HG03565 (cell line): ENCODE measurements around the gene APOL4.
"Not testable (repeated sequence)": the region's sequence is repeated elsewhere in the genome, so short reads cannot be mapped to it uniquely, and the experiment has no call there.

Experiments
- ATAC-seq: cut with Tn5 transposase; IDR thresholded peaks from one replicate; pipeline ENCODE4 v1.9.1; 2021; ENCODE audit warnings: mild to moderate bottlenecking, moderate library complexity; ENCODE audit not compliant: unreplicated experiment

Gene APOL4

GRCh38 chr22:36156515-36157419, 44.8 kb downstream of the APOL4 start:
- ATAC-seq: no peak

DNA sequence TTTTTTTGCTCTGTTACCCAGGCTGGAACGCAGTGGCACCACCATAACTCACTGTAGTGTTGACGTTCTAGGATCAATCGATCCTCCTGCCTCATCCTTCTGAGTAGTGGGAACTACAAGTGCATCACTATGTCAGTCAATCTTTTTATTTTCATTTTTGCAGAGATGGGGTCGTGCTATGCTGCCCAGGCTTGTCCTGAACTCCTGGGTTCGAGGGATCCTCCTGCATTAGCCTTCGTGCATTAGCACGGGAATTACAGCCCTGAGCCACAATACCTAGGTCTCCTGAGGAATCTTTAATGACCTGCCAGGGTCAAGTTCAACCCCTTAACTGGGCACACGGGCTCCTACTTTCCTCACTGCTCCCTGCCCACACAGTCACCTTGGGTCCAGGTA, 45.5 kb downstream of the APOL4 start:
- ATAC-seq: no peak

DNA sequence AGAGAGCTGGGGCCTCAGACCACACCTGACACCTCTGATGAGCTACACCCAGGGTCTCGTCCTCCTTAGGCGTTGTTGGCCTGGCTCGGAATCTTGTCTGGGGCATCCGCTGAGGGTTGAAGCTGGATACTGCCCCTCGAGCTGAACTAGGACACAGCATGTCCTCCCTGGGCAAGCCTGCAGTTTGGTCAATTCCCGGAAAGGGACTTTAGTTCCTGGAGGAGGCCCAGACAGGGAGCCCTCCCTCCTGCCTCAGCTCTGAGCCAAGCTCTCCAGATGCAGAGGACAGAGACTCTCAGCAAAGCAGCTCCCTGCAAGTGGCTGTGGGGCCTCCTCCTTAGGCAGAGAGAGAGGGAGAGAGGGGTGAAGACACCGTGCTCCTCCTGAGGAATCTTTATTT, 45.9 kb downstream of the APOL4 start:
- no peak for ATAC-seq

- ATAC-seq: no peak
Measured at GRCh38 chr22:36154423-36154945, 47.1 kb downstream of the APOL4 start.

GRCh38 chr22:36153501-36154422, 47.8 kb downstream of the APOL4 start:
- ATAC-seq: no peak

DNA sequence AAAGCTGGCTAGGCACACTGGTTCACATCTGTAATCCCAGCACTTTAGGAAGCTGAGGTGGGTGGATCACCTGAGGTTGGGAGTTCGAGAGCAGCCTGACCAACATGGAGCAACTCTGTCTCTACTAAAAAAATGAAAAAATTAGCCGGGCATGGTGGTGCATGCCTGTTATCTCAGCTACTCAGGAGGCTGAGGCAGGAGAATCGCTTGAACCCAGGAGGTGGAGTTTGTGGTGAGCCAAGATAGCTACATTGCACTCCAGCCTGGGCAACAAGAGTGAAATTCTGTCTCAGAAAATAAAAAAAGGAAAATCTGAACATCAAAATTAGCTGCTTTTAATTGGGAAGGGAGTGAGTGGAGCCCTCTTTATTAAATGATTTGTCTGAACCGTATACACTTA, 48.8 kb downstream of the APOL4 start:
- not testable (repeated sequence) for ATAC-seq

- ATAC-seq: no peak
Measured at GRCh38 chr22:36152088-36152487, 49.5 kb downstream of the APOL4 start.

DNA sequence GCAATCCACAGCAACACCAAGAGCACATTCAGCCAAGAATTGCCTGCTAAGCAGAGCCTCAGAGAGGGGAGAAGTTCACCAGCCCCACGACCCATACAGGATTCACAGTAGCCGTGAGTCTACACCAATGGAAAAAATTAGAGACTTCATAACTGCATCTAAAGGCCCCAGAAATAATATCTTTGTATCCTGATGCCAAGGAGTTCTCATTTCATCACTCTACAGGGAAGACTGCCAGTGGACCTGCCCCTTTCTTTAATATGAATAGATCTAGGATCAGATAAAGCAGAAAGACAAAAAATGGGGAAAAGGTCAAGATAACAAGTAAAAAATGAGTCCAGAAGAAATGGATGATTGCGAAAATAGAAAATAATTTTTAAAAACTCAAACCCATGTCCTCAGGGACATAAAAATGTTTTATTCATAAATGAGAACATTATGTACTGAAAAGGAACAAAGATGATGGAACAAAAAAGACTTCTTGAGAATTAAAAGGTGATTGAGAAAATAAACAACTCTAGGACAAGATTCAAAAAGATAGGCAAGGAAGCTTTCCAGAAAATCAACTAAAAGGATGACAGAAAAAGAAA, 50.5 kb downstream of the APOL4 start:
- ATAC-seq: no peak

DNA sequence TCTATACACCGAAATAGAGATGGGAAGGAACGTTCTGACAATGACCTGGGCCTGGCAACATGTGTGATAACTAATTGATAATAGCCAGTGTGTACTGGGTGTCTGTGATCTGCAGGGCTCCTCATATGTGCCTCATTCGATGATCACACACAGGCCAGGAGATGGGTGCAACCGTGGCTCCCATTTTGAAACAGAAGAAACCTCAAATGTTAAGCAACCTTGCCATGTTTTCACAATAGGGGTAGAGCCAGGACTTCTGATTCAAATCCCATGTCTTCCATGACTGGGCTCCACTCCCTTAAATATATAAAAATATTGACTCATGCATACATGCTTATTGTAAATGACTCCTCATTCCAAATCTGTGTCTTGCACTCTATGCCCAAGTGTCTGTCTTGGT, 52.2 kb downstream of the APOL4 start:
- ATAC-seq: no peak

DNA sequence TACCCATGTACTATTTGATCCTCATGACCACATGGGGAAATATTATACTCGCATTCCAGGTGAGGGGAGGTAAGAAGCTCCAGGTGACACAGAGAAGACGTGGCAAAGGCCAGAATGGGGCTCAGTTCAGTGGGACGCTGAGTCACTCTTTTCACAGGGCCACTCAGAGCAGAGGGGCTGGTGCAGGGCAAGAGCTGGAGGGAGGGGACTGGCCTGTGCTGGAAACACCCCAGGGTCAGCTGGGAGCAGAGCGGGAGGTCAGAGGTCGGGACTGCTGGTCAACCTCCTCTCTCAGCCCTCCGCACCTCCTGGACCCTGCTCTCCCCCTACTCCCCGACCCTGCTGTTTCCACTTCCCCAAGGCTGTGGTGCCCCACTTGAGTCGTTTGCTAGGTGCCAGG, 53.2 kb downstream of the APOL4 start:
- ATAC-seq: no peak

DNA sequence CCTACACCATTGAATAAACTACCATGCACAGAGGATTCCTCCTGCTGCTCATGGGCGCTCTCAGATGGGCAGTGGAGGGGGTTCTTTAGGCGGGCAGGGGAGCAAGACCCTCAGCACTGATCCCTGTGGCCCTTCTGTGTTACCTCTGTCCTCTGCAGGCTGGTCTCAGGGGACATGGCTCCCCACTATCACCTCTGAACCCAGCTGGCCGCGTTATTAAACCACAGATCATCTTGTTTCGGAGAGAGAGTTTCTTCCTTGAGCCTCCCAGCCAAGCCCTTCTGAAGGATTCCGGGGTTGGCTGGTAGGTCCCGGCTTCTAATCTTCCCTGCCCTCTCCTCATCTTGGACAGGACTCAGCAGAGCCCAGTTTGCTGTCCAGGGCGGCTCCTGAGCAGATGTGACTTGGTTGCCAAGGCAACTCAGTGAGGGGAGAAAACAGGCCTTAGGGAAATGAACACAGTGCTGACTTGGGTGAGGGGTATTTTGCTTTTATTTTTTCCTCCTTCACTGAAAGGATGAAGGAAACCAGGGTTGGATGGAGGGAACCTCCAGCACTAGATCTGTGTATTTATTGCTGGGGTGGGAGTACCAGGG, 54.3 kb downstream of the APOL4 start:
- no peak for ATAC-seq

DNA sequence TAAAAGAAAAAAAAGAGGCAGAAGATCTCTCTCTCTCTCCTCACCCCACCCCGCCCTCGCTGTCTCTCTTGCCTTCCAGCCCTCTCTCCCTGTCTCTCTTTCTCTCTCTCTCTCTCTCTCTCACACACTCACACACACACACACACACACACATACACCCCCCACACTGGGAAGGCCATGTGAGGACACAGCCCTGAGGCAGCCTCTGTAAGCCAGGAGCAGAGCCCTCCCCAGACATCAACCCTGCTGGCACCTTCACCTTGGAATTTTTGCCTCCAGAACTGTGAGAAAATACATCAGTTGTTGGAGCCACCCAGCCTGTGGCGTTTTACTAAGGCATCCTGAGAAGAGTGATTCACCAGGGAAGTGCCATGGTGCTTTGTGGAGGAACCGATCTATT, 55.7 kb downstream of the APOL4 start:
- no peak for ATAC-seq

- ATAC-seq: no peak
Measured at GRCh38 chr22:36144886-36145541, 56.6 kb downstream of the APOL4 start.

- ATAC-seq: no peak
Measured at GRCh38 chr22:36143956-36144355, 57.7 kb downstream of the APOL4 start.

- no peak for ATAC-seq
Measured at GRCh38 chr22:36143066-36143815, 58.4 kb downstream of the APOL4 start.

GRCh38 chr22:36141481-36141880, 60.1 kb downstream of the APOL4 start:
- ATAC-seq: no peak
